Upper lobe of right lung (tissue), 1 donor: Measurements from ENCODE around the gene SMCO1. TPM values are rescaled to one million over a fixed set of nuclear protein-coding genes. Genes with fewer than 3 reads are reported as not detected.

Source experiments
- ATAC-seq: fragments of 200-7000 bp; cut with Tn5 transposase; one replicate; pipeline ENCODE4 v1.9.1; 2020; ENCODE audit warnings: mild to moderate bottlenecking, moderate library complexity
- DNase-seq: peaks from one replicate; pipeline ENCODE4 v3.0.0-alpha.2; 2020
- H3K27ac ChIP-seq: fragments of 200-600 bp; one replicate; pipeline ENCODE4 v1.8.0; 2022
- H3K27me3 ChIP-seq: fragments of 200-600 bp; one replicate; pipeline ENCODE4 v1.8.0; 2022; ENCODE audit warnings: mild to moderate bottlenecking
- H3K36me3 ChIP-seq: fragments of 200-600 bp; one replicate; pipeline ENCODE4 v1.8.0; 2022
- H3K4me1 ChIP-seq: fragments of 200-600 bp; one replicate; pipeline ENCODE4 v1.8.0; 2022
- H3K4me3 ChIP-seq: fragments of 200-600 bp; one replicate; pipeline ENCODE4 v1.8.0; 2022; ENCODE audit warnings: mild to moderate bottlenecking
- H3K9me3 ChIP-seq: fragments of 200-600 bp; one replicate; pipeline ENCODE4 v1.8.0; 2022
- CTCF ChIP-seq: fragments of 200-600 bp; IDR thresholded peaks from one replicate; pipeline ENCODE4 v1.8.0; 2022; ENCODE audit warnings: antibody characterized with exemption
- intact Hi-C: fragments of 100-400 bp; cut with DNase I; formaldehyde crosslinking; loops from one replicate; pipeline ENCODE4 v1.11.0; 2022
- total RNA-seq: library from RNA; stranded (reverse); fragmentation: NEBNext Ultra II Directional; extraction: Animal tissue kit (Norgen Biotek cat#: 25700); gene quantifications from one replicate; pipeline ENCODE4 v1.2.1, GENCODE V29; 2021
- donor health status: DM: no; HTN: yes; CAD: no; lungs with severe emphysema.

Gene SMCO1
- total RNA-seq, 1 donor from 2014 or later, result not detected

GRCh38 chr3:196519718-196520082 is 4.6 kb upstream of the SMCO1 start:
- TF ChIP-seq CTCF, result no peak
- intact Hi-C loops, result no loop called here
- no peak overlapping the region for H3K4me3 ChIP-seq
- H3K27ac ChIP-seq, result no peak overlapping the region
- H3K9me3 ChIP-seq, result peaks cover 26% of the 10 kb centered on the region
- DNase-seq, result no peak
- no peak for ATAC-seq
- H3K36me3 ChIP-seq, result no peaks in the 10 kb centered on the region
- no peaks in the 10 kb centered on the region for H3K27me3 ChIP-seq
- H3K4me1 ChIP-seq, result no peaks in the 10 kb centered on the region

- intact Hi-C loops, result no loop called here
- ATAC-seq, result peak; percentile 96
- Histone ChIP-seq H3K36me3 (no peaks in the 10 kb centered on the region), H3K4me3 (no peak overlapping the region), H3K27ac (no peak overlapping the region), H3K9me3 (peaks cover 26% of the 10 kb centered on the region), H3K4me1 (no peaks in the 10 kb centered on the region), H3K27me3 (no peaks in the 10 kb centered on the region)
- no peak for DNase-seq
- TF ChIP-seq CTCF, result peak; percentile 55
Observed at GRCh38 chr3:196518966-196519717, 4.0 kb upstream of the SMCO1 start.

- peaks cover 26% of the 10 kb centered on the region for H3K9me3 ChIP-seq
- H3K27me3 ChIP-seq, result no peaks in the 10 kb centered on the region
- no peak overlapping the region for H3K4me3 ChIP-seq
- no peaks in the 10 kb centered on the region for H3K4me1 ChIP-seq
- H3K36me3 ChIP-seq, result no peaks in the 10 kb centered on the region
- ATAC-seq, result no peak
- intact Hi-C loops, result no loop called here
- no peak overlapping the region for H3K27ac ChIP-seq
- TF ChIP-seq CTCF, result no peak
- no peak for DNase-seq
Observed at GRCh38 chr3:196517919-196518318, 2.8 kb upstream of the SMCO1 start.

- Histone ChIP-seq H3K27me3 (no peaks in the 10 kb centered on the region), H3K36me3 (no peaks in the 10 kb centered on the region), H3K27ac (no peak overlapping the region), H3K4me1 (no peaks in the 10 kb centered on the region), H3K4me3 (no peak overlapping the region), H3K9me3 (peaks cover 26% of the 10 kb centered on the region)
- no peak for ATAC-seq
- no peak for DNase-seq
- intact Hi-C loops, result no loop called here
- no peak for TF ChIP-seq CTCF
Observed at GRCh38 chr3:196517162-196517800, 2.1 kb upstream of the SMCO1 start.

- Histone ChIP-seq H3K27ac (no peak overlapping the region), H3K36me3 (no peaks in the 10 kb centered on the region), H3K4me1 (no peaks in the 10 kb centered on the region), H3K27me3 (no peaks in the 10 kb centered on the region), H3K9me3 (peaks cover 9% of the 10 kb centered on the region), H3K4me3 (no peak overlapping the region)
- ATAC-seq (no peak), DNase-seq (no peak)
- intact Hi-C loops, result no loop called here
- no peak for TF ChIP-seq CTCF
Observed at GRCh38 chr3:196514350-196514716, 813 bp downstream of the SMCO1 start.
